ENCODE data around the gene GSTP1. TPM values are rescaled to one million over a fixed set of nuclear protein-coding genes. Genes with fewer than 3 reads are reported as not detected.

GSTP1 gene
- total and polyA plus RNA-seq, 9 of the 15 experiments (the other 6 are each of a cell fraction or from before 2014, with no cell fraction given), result 592 to 2,150 (median 1,204) TPM

- no peak for TF ChIP-seq ZBTB34 (CRISPR knock-in tag; IDR thresholded peaks at IDR 0.05)
- 0 out of 2 replicates have a peak, but pooled peaks have one; percentile 14 for TF ChIP-seq MYC (IDR thresholded peaks at IDR 0.05; ENCODE audit: low read depth, low read length)
- TF ChIP-seq MYC (CRISPR knock-in tag; IDR thresholded peaks at IDR 0.05; ENCODE audit: borderline replicate concordance, low read depth), result no peak
- TF ChIP-seq ZNF217 (CRISPR knock-in tag; IDR thresholded peaks at IDR 0.05), result no peak
- TF ChIP-seq ZHX1 (conservative IDR thresholded peaks at IDR 0.05; ENCODE audit: low read length), result no peak
- TF ChIP-seq PREB (CRISPR knock-in tag; IDR thresholded peaks at IDR 0.05), result no peak
- TF ChIP-seq NR2C1 (IDR thresholded peaks at IDR 0.05), result no peak
- peak; percentile 48; the same call in 1 of the 2 replicates for TF ChIP-seq NR2C1 (tag; IDR thresholded peaks at IDR 0.05)
- TF ChIP-seq RBM14 (IDR thresholded peaks at IDR 0.05; ENCODE audit: borderline replicate concordance, insufficient read depth, low read depth, low read length), result no peak
- TF ChIP-seq, protein P1, sequence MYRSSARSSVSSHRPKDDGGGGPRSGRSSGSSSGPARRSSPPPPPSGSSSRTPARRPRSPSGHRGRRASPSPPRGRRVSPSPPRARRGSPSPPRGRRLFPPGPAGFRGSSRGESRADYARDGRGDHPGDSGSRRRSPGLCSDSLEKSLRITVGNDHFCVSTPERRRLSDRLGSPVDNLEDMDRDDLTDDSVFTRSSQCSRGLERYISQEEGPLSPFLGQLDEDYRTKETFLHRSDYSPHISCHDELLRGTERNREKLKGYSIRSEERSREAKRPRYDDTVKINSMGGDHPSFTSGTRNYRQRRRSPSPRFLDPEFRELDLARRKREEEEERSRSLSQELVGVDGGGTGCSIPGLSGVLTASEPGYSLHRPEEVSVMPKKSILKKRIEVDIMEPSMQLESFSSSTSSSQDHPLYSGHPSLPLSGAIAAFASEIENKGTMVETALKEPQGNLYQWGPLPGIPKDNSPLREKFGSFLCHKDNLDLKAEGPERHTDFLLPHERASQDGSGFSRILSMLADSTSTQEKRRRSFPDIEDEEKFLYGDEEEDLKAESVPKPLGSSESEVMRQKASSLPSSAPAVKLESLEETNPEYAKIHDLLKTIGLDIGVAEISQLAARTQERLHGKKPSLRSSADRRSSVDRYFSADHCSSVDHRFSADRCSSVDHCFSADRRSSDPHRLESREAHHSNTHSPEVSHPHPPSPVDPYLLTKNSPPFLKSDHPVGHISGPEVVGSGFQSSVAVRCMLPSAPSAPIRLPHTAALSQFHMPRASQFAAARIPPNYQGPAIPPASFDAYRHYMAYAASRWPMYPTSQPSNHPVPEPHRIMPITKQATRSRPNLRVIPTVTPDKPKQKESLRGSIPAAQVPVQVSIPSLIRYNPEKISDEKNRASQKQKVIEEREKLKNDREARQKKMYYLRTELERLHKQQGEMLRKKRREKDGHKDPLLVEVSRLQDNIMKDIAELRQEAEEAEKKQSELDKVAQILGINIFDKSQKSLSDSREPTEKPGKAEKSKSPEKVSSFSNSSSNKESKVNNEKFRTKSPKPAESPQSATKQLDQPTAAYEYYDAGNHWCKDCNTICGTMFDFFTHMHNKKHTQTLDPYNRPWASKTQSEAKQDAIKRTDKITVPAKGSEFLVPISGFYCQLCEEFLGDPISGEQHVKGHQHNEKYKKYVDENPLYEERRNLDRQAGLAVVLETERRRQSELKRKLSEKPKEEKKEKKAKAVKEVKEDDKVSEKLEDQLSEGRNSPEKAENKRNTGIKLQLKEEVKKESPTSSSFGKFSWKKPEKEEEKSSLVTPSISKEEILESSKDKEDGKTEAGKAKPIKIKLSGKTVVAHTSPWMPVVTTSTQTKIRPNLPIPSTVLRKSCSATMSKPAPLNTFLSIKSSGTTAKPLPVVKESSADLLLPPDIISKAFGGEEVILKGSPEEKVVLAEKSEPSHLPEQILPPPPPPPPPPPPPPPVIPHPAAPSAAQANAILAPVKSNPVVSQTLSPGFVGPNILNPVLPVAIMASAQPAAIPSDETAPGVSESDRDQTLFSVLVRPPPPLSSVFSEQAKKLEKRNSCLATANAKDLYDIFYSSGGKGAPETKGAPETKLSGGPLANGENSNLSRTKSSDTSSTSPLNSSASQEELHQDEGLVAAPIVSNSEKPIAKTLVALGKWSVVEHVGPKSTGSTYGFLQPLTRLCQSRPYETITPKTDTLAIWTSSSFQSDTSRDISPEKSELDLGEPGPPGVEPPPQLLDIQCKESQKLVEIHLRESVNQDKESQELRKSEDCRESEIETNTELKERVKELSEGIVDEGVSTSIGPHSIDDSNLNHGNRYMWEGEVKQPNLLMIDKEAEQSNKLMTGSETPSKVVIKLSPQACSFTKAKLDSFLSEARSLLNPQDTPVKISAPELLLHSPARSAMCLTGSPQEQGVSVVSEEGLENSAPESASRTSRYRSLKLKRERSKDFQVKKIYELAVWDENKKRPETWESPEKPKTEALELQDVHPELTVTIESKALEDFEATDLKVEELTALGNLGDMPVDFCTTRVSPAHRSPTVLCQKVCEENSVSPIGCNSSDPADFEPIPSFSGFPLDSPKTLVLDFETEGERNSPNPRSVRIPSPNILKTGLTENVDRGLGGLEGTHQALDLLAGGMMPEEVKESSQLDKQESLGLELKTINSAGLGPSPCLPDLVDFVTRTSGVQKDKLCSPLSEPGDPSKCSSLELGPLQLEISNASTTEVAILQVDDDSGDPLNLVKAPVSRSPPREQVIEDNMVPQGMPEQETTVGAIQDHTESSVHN (IDR thresholded peaks at IDR 0.05; ENCODE audit: borderline replicate concordance in 1 of 2, low read depth in 1 of 2), result 0 out of 4 replicates have a peak, but pooled peaks of 1 of the 2 experiments have one; percentile 20
- TF ChIP-seq PKNOX1 (IDR thresholded peaks at IDR 0.05), result 0 out of 2 replicates have a peak, but pooled peaks have one; percentile 11
- TF ChIP-seq ERF (CRISPR knock-in tag; IDR thresholded peaks at IDR 0.05), result no peak
Observed at GRCh38 chr11:67572747-67573419, 10.7 kb upstream of the GSTP1 start (continued).
